ENCODE results near the gene VEGFA. TPM values are rescaled to one million over a fixed set of nuclear protein-coding genes. Genes with fewer than 3 reads are reported as not detected.
A peak's percentile ranks its signal among the peaks of the same experiment; 100 is the strongest.

VEGFA gene
- total and polyA plus RNA-seq, 2 experiments from 2014 or later: 10.7 to 241 TPM

DNA sequence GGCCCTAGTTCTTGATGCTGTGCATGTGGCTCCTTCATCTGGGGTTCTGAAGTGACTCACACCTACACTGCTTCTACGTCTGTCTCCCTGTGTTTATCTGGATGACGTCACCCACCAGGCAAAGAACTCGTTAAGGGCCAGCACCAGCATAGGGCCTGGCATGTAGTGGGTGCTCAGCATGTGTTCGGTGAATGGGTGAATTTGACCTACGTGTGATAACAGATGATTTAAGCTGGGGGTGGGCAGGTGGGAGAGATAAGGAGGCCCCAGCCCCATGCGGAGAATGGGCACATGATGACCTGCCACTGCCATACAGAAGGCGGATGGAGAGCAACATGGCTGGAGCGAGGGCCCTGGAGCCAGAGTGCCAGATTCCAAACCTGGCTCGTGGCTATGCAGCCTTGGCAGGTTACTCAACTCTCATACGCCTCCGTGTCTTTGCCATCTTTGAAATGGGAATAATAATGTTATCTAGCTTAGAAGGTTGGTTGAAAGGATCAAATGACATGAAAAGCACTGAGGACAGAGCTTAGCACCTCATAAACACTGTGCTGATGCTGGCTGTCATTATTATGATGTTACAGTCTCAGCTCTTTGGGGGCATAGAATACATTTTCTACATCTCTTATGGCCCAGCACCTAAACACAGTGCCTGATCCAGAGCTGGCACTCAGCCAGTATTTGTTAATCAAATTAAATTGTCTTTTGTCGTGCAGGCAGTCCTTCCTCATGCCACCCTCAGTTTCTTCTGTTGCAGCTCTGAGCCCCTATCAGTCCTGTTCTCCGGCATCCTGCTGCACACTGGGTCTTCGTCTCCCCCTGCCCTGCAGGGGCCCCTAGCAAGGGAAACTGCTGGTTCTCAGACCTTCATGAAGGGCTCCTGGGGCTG lies 39.6 kb downstream of the VEGFA start:
- in situ Hi-C loops (cut with MboI): no loop called here
- Histone ChIP-seq H3K27me3 (replicated peaks; ENCODE audit: insufficient read depth) (no peaks in the 10 kb centered on the region), H3K9me3 (ENCODE audit: low read depth) (no peaks in the 10 kb centered on the region), H3K9me2 (ENCODE audit: insufficient read depth) (no peaks in the 10 kb centered on the region), H2AFZ (no peak overlapping the region), H3K4me1 (ENCODE audit: insufficient read depth) (no peaks in the 10 kb centered on the region), H3K4me3 (no peak overlapping the region), H3K4me2 (ENCODE audit: unreplicated experiment) (no peak overlapping the region), H3F3A (ENCODE audit: insufficient read depth) (no peaks in the 10 kb centered on the region), H3K36me3 (ENCODE audit: low read depth) (no peaks in the 10 kb centered on the region), H3K79me2 (ENCODE audit: insufficient read depth) (no peaks in the 10 kb centered on the region), H3K27ac (no peak overlapping the region), H3K9ac (no peak overlapping the region), H4K20me1 (ENCODE audit: insufficient read depth) (no peaks in the 10 kb centered on the region)
- TF ChIP-seq EZH2 (IDR thresholded peaks at IDR 0.05; ENCODE audit: insufficient read depth, poor library complexity, severe bottlenecking) (no peak), EZH2phosphoT487 (IDR thresholded peaks at IDR 0.05; ENCODE audit: insufficient read depth, low read depth) (no peak)
- DNase-seq: peak; percentile 75
- WGBS, 2 experiments (ENCODE audit: low coverage in 1 of 2, low lambda C conversion rate in 2 of 2, missing lambda C conversion rate in 2 of 2): 71 to 72% methylated on average over 14 of the region's 14 CpGs

DNA sequence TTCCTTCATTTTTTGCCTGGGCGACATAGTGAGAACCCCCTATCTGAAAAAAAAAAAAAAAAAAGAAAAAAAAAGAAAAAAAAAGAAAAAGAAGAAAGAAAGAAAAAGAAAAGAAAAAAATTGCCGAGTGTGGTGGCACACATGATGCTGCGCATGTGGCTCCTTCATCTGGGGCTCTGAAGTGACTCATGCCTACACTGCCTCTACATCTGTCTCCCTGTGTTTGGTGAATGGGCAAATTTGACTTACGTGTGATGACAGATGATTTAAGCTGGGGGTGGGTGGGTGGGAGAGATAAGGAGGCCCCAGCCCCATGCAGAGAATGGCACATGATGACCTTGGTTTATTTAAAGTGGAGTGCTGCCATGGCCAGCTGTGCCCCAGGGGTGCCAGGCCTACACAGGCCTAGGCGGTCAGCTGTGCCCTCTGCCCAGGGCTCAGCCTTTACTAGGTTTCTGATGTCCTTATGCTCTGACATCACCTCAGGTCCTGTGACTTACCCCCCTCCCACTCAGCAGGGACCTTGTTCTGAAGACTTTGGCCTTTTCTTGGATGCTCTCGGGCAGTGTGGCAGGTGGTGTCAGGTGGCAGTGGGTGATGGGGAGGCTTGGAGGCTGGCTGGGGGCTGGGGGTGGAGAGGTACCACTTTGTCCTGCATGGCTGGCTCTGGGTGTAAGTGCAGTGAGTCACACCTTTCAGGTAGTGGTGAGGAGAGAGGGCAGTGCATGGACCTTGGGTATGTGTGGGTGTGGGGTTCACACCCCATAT lies 41.1 kb downstream of the VEGFA start:
- no peak overlapping the region for H2AFZ ChIP-seq
- no peak overlapping the region for H3K9ac ChIP-seq
- no peaks in the 10 kb centered on the region for H3K4me1 ChIP-seq (ENCODE audit: insufficient read depth)
- no peaks in the 10 kb centered on the region for H3K9me2 ChIP-seq (ENCODE audit: insufficient read depth)
- no peaks in the 10 kb centered on the region for H3K27me3 ChIP-seq (replicated peaks; ENCODE audit: insufficient read depth)
- H3F3A ChIP-seq (ENCODE audit: insufficient read depth): no peaks in the 10 kb centered on the region
- 94 to 95% methylated on average over 5 to 6 of the region's 6 CpGs for WGBS, 2 experiments (ENCODE audit: low coverage in 1 of 2, low lambda C conversion rate in 2 of 2, missing lambda C conversion rate in 2 of 2)
- no peak for DNase-seq
- H4K20me1 ChIP-seq (ENCODE audit: insufficient read depth): no peaks in the 10 kb centered on the region
- H3K9me3 ChIP-seq (ENCODE audit: low read depth): no peaks in the 10 kb centered on the region
- no peak overlapping the region for H3K27ac ChIP-seq
- no peaks in the 10 kb centered on the region for H3K79me2 ChIP-seq (ENCODE audit: insufficient read depth)
- in situ Hi-C loops (cut with MboI): no loop called here
- H3K4me2 ChIP-seq (ENCODE audit: unreplicated experiment): no peak overlapping the region
- H3K4me3 ChIP-seq: no peak overlapping the region
- no peaks in the 10 kb centered on the region for H3K36me3 ChIP-seq (ENCODE audit: low read depth)
- TF ChIP-seq EZH2 (IDR thresholded peaks at IDR 0.05; ENCODE audit: insufficient read depth, poor library complexity, severe bottlenecking): no peak
- TF ChIP-seq EZH2phosphoT487 (IDR thresholded peaks at IDR 0.05; ENCODE audit: insufficient read depth, low read depth): no peak

DNA sequence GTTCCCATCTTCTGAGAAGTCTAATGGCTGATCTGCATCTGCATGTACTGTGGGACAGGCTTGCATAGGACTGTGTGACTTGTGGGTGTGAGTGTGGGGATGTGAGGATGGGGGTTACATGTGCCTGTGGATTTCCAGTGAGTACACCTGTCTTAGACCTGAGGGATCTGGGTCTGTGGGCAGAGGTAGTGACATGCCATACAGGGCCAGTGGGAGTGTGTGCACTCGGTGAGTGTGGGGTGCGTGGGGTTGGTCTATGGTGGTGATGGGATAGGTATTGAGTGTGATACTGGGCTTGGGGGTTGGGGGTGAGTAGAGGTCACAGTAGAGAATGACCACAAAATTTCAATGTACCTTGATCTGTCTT lies 41.7 kb downstream of the VEGFA start:
- in situ Hi-C loops (cut with MboI): no loop called here

DNA sequence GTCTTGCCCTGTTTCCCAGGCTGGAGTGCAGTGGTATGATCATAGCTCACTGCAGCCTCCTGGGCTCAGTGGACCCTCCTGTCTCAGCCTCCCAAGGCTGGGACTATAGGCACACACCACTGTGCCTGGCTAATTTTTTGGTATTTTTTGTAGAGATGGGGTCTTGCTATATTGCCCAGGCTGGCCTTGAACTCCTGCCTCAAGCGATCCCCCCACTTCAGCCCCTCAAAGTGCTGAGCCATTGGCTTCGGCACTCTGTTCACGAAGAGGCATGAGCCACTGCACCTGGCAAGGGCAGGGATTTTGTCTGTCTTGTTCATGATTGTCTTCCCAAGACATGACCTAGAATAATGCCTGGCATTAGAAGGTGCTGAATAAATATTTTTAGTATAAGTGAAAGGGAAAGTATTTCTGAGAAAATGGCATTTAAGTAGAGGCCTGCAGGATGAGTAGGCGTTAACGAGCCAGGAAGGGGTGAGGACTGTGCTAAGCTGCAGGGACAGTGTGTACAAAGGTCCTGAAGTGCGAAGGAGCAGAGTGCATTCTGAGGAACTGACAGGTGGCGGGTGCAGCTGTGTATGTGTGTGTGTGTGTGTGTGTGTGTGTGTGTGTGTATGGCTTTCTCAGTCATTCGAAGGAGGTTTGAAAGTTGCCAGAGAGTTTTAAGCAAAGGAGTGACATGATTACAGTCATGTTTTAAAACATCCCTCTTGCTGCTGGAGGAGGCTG lies 43.0 kb downstream of the VEGFA start:
- no peak overlapping the region for H3K27ac ChIP-seq
- 78% methylated on average over 7 to 8 of the region's 8 CpGs for WGBS, 2 experiments (ENCODE audit: low coverage in 1 of 2, low lambda C conversion rate in 2 of 2, missing lambda C conversion rate in 2 of 2)
- no peak overlapping the region for H3K4me3 ChIP-seq
- H3K79me2 ChIP-seq (ENCODE audit: insufficient read depth): no peaks in the 10 kb centered on the region
- no peaks in the 10 kb centered on the region for H3F3A ChIP-seq (ENCODE audit: insufficient read depth)
- no peak for DNase-seq
- no peaks in the 10 kb centered on the region for H3K9me2 ChIP-seq (ENCODE audit: insufficient read depth)
- H2AFZ ChIP-seq: no peak overlapping the region
- no peaks in the 10 kb centered on the region for H3K9me3 ChIP-seq (ENCODE audit: low read depth)
- in situ Hi-C loops (cut with MboI): no loop called here
- H4K20me1 ChIP-seq (ENCODE audit: insufficient read depth): no peaks in the 10 kb centered on the region
- TF ChIP-seq EZH2 (IDR thresholded peaks at IDR 0.05; ENCODE audit: insufficient read depth, poor library complexity, severe bottlenecking) (no peak), EZH2phosphoT487 (IDR thresholded peaks at IDR 0.05; ENCODE audit: insufficient read depth, low read depth) (no peak)
- H3K4me1 ChIP-seq (ENCODE audit: insufficient read depth): no peaks in the 10 kb centered on the region
- H3K27me3 ChIP-seq (replicated peaks; ENCODE audit: insufficient read depth): no peaks in the 10 kb centered on the region
- H3K4me2 ChIP-seq (ENCODE audit: unreplicated experiment): no peak overlapping the region
- H3K9ac ChIP-seq: no peak overlapping the region
- H3K36me3 ChIP-seq (ENCODE audit: low read depth): no peaks in the 10 kb centered on the region

More for the DNA sequence above, 41.7 kb downstream of the VEGFA start:
- Histone ChIP-seq H3K9ac (no peak overlapping the region), H3K4me3 (no peak overlapping the region), H2AFZ (no peak overlapping the region), H3K9me3 (ENCODE audit: low read depth) (no peaks in the 10 kb centered on the region), H3K9me2 (ENCODE audit: insufficient read depth) (no peaks in the 10 kb centered on the region), H3K27me3 (replicated peaks; ENCODE audit: insufficient read depth) (no peaks in the 10 kb centered on the region), H3K4me1 (ENCODE audit: insufficient read depth) (no peaks in the 10 kb centered on the region), H3K27ac (no peak overlapping the region), H3K36me3 (ENCODE audit: low read depth) (no peaks in the 10 kb centered on the region), H3K79me2 (ENCODE audit: insufficient read depth) (no peaks in the 10 kb centered on the region), H4K20me1 (ENCODE audit: insufficient read depth) (no peaks in the 10 kb centered on the region), H3K4me2 (ENCODE audit: unreplicated experiment) (no peak overlapping the region), H3F3A (ENCODE audit: insufficient read depth) (no peaks in the 10 kb centered on the region)
- no peak for TF ChIP-seq EZH2phosphoT487 (IDR thresholded peaks at IDR 0.05; ENCODE audit: insufficient read depth, low read depth)
- TF ChIP-seq EZH2 (IDR thresholded peaks at IDR 0.05; ENCODE audit: insufficient read depth, poor library complexity, severe bottlenecking): no peak
- 97 to 100% methylated on average over 2 of the region's 2 CpGs for WGBS, 2 experiments (ENCODE audit: low coverage in 1 of 2, low lambda C conversion rate in 2 of 2, missing lambda C conversion rate in 2 of 2)
- no peak for DNase-seq

Data from GM23248 (cell line).